ENCODE measurements around the gene IMMP1L.
"Not testable (repeated sequence)": the region's sequence is repeated elsewhere in the genome, so short reads cannot be mapped to it uniquely, and the experiment has no call there.

The IMMP1L gene

GRCh38 chr11:31499576-31500178, 9.7 kb downstream of the IMMP1L start:
- CTCF ChIA-PET: interaction anchor here (0.7 kb wide), 1 partner anchor 74 kb away, joined by 4 read pairs; no protein-coding TSS in a partner anchor
- POLR2A ChIA-PET: no interaction called here
- TF ChIP-seq HDGF (IDR thresholded peaks at IDR 0.05; ENCODE audit: borderline replicate concordance): no peak
- TF ChIP-seq SP1 (IDR thresholded peaks at IDR 0.05): no peak
- no peak for TF ChIP-seq ZNF384 (IDR thresholded peaks at IDR 0.05)
- TF ChIP-seq FOXM1 (IDR thresholded peaks at IDR 0.05; ENCODE audit: borderline replicate concordance): no peak
- TF ChIP-seq PKNOX1 (IDR thresholded peaks at IDR 0.05): no peak
- TF ChIP-seq L3MBTL2 (conservative IDR thresholded peaks at IDR 0.05): no peak
- DNase-seq (ENCODE audit: extremely low spot score): no peak

GRCh38 chr11:31493762-31494161, 15.7 kb downstream of the IMMP1L start:
- DNase-seq (ENCODE audit: extremely low spot score); CTCF ChIA-PET: not testable (repeated sequence)
- POLR2A ChIA-PET: interaction anchor here (0.6 kb wide), 1 partner anchor 15 kb away, joined by 4 read pairs; no protein-coding TSS in a partner anchor

GRCh38 chr11:31493235-31493634, 16.2 kb downstream of the IMMP1L start:
- TF ChIP-seq CTBP1 (IDR thresholded peaks at IDR 0.05; ENCODE audit: borderline replicate concordance) (no peak), LEF1 (IDR thresholded peaks at IDR 0.05; ENCODE audit: borderline replicate concordance) (no peak), SP1 (IDR thresholded peaks at IDR 0.05) (no peak), ARNT (IDR thresholded peaks at IDR 0.05) (no peak), ELF4 (IDR thresholded peaks at IDR 0.05) (no peak), FOXM1 (IDR thresholded peaks at IDR 0.05; ENCODE audit: borderline replicate concordance) (no peak), PKNOX1 (IDR thresholded peaks at IDR 0.05) (no peak), FOXA1 (IDR thresholded peaks at IDR 0.05) (no peak), HDGF (IDR thresholded peaks at IDR 0.05; ENCODE audit: borderline replicate concordance) (no peak), L3MBTL2 (conservative IDR thresholded peaks at IDR 0.05) (no peak), BHLHE40 (IDR thresholded peaks at IDR 0.05; ENCODE audit: borderline replicate concordance) (no peak), TARDBP (IDR thresholded peaks at IDR 0.05) (no peak), SUZ12 (IDR thresholded peaks at IDR 0.05) (no peak), ZNF384 (IDR thresholded peaks at IDR 0.05) (no peak), NFRKB (IDR thresholded peaks at IDR 0.05) (no peak)

GRCh38 chr11:31492320-31492913, 17.0 kb downstream of the IMMP1L start:
- CTCF ChIA-PET: interaction anchor here (0.6 kb wide), 1 partner anchor 138 kb away, joined by 3 read pairs; no protein-coding TSS in a partner anchor
- no peak for TF ChIP-seq SUZ12 (IDR thresholded peaks at IDR 0.05)
- no peak for TF ChIP-seq FOXA1 (IDR thresholded peaks at IDR 0.05)
- no peak for TF ChIP-seq FOXK2 (IDR thresholded peaks at IDR 0.05)
- TF ChIP-seq L3MBTL2 (conservative IDR thresholded peaks at IDR 0.05): no peak
- no peak for TF ChIP-seq HDGF (IDR thresholded peaks at IDR 0.05; ENCODE audit: borderline replicate concordance)
- TF ChIP-seq BHLHE40 (IDR thresholded peaks at IDR 0.05; ENCODE audit: borderline replicate concordance): no peak
- TF ChIP-seq ZNF384 (IDR thresholded peaks at IDR 0.05): no peak
- TF ChIP-seq ELF4 (IDR thresholded peaks at IDR 0.05): no peak
- TF ChIP-seq PKNOX1 (IDR thresholded peaks at IDR 0.05): no peak
- no peak for TF ChIP-seq SP1 (IDR thresholded peaks at IDR 0.05)
- no peak for TF ChIP-seq FOXM1 (IDR thresholded peaks at IDR 0.05; ENCODE audit: borderline replicate concordance)
- DNase-seq (ENCODE audit: extremely low spot score): no peak
- POLR2A ChIA-PET: no interaction called here

More at GRCh38 chr11:31493235-31493634, 16.2 kb downstream of the IMMP1L start:
- ChIA-PET CTCF (no interaction called here), POLR2A (no interaction called here)
- DNase-seq (ENCODE audit: extremely low spot score): no peak

- ChIA-PET POLR2A (no interaction called here), CTCF (interaction anchor here (0.6 kb wide), 2 partner anchors 203 to 383 kb away, joined by 4 to 5 read pairs; no protein-coding TSS in a partner anchor)
- TF ChIP-seq FOXM1 (IDR thresholded peaks at IDR 0.05; ENCODE audit: borderline replicate concordance) (no peak), PKNOX1 (IDR thresholded peaks at IDR 0.05) (no peak), NFRKB (IDR thresholded peaks at IDR 0.05) (no peak), FOXA1 (IDR thresholded peaks at IDR 0.05) (no peak)
- DNase-seq (ENCODE audit: extremely low spot score): peak; percentile 11
Measured at GRCh38 chr11:31487848-31488247, 21.6 kb downstream of the IMMP1L start.

DNA sequence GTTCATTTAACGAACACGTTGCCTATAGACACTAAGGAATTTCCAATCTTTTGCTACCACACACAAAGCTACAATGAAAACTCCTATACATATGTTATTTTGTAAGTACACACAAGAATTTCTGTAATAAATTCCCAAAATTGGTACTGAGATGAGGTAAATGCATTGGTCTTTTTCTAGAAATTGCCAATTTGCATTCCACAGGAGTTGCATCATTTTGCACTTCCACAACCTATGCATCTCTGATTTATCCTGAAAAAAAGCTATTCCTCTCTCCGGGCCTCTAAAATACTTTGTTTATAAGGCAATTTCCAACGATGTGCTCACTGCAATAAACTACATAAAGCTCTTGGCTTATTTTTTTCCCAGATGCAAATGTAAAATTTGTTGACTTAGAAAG, 24.9 kb downstream of the IMMP1L start:
- TF ChIP-seq L3MBTL2 (conservative IDR thresholded peaks at IDR 0.05): no peak
- TF ChIP-seq ZNF384 (IDR thresholded peaks at IDR 0.05): no peak
- no peak for TF ChIP-seq ELF4 (IDR thresholded peaks at IDR 0.05)
- no peak for TF ChIP-seq ARNT (IDR thresholded peaks at IDR 0.05)
- TF ChIP-seq FOXK2 (IDR thresholded peaks at IDR 0.05): no peak
- no peak for TF ChIP-seq FOXA1 (IDR thresholded peaks at IDR 0.05)
- no peak for TF ChIP-seq FOXM1 (IDR thresholded peaks at IDR 0.05; ENCODE audit: borderline replicate concordance)
- no peak for TF ChIP-seq TARDBP (IDR thresholded peaks at IDR 0.05)
- TF ChIP-seq BHLHE40 (IDR thresholded peaks at IDR 0.05; ENCODE audit: borderline replicate concordance): no peak
- no peak for TF ChIP-seq NFRKB (IDR thresholded peaks at IDR 0.05)
- POLR2A ChIA-PET: no interaction called here
- CTCF ChIA-PET: no interaction called here
- DNase-seq (ENCODE audit: extremely low spot score): no peak

All from HEK293T (cell line).